ENCODE results near the gene MAP1LC3B.

The MAP1LC3B gene

GRCh38 chr16:87350031-87350430, 42.1 kb upstream of the MAP1LC3B start:
- no peak for DNase-seq
- no peak overlapping the region for H3K4me3 ChIP-seq (ENCODE audit: low read depth, low read length)
- H3K27ac ChIP-seq: no peak overlapping the region

GRCh38 chr16:87350681-87351319, 41.3 kb upstream of the MAP1LC3B start:
- no peak for DNase-seq
- TF ChIP-seq CTCF (IDR thresholded peaks at IDR 0.05; ENCODE audit: low read depth, low read length, missing control alignments): no peak
- in situ Hi-C loops (cut with HindIII; ENCODE audit: low pct_ligation_motif_present, low sequenced_read_pairs): no loop called here
- H3K27me3 ChIP-seq (replicated peaks): no peaks in the 10 kb centered on the region
- peaks cover 16% of the 10 kb centered on the region for H3K36me3 ChIP-seq (replicated peaks)
- H3K4me3 ChIP-seq (ENCODE audit: low read depth, low read length): no peak overlapping the region
- no peak overlapping the region for H3K27ac ChIP-seq

More at GRCh38 chr16:87350031-87350430, 42.1 kb upstream of the MAP1LC3B start:
- H3K36me3 ChIP-seq (replicated peaks): peaks cover 16% of the 10 kb centered on the region
- TF ChIP-seq CTCF (IDR thresholded peaks at IDR 0.05; ENCODE audit: low read depth, low read length, missing control alignments): no peak
- in situ Hi-C loops (cut with HindIII; ENCODE audit: low pct_ligation_motif_present, low sequenced_read_pairs): no loop called here
- no peaks in the 10 kb centered on the region for H3K27me3 ChIP-seq (replicated peaks)

GRCh38 chr16:87351320-87351698, 40.8 kb upstream of the MAP1LC3B start:
- in situ Hi-C loops (cut with HindIII; ENCODE audit: low pct_ligation_motif_present, low sequenced_read_pairs): no loop called here
- H3K27me3 ChIP-seq (replicated peaks): no peaks in the 10 kb centered on the region
- H3K36me3 ChIP-seq (replicated peaks): peaks cover 14% of the 10 kb centered on the region
- H3K4me3 ChIP-seq (ENCODE audit: low read depth, low read length): no peak overlapping the region
- TF ChIP-seq CTCF (IDR thresholded peaks at IDR 0.05; ENCODE audit: low read depth, low read length, missing control alignments): no peak
- DNase-seq: no peak
- no peak overlapping the region for H3K27ac ChIP-seq

GRCh38 chr16:87352818-87353217, 39.3 kb upstream of the MAP1LC3B start:
- Histone ChIP-seq H3K27me3 (replicated peaks) (no peaks in the 10 kb centered on the region), H3K4me3 (ENCODE audit: low read depth, low read length) (no peak overlapping the region), H3K36me3 (replicated peaks) (peaks cover 11% of the 10 kb centered on the region), H3K27ac (no peak overlapping the region)
- DNase-seq: no peak
- TF ChIP-seq CTCF (IDR thresholded peaks at IDR 0.05; ENCODE audit: low read depth, low read length, missing control alignments): no peak
- in situ Hi-C loops (cut with HindIII; ENCODE audit: low pct_ligation_motif_present, low sequenced_read_pairs): no loop called here

GRCh38 chr16:87353613-87354012, 38.5 kb upstream of the MAP1LC3B start:
- H3K27ac ChIP-seq: no peak overlapping the region
- in situ Hi-C loops (cut with HindIII; ENCODE audit: low pct_ligation_motif_present, low sequenced_read_pairs): no loop called here
- DNase-seq: no peak
- H3K4me3 ChIP-seq (ENCODE audit: low read depth, low read length): no peak overlapping the region
- H3K36me3 ChIP-seq (replicated peaks): peaks cover 15% of the 10 kb centered on the region
- no peak for TF ChIP-seq CTCF (IDR thresholded peaks at IDR 0.05; ENCODE audit: low read depth, low read length, missing control alignments)
- H3K27me3 ChIP-seq (replicated peaks): no peaks in the 10 kb centered on the region

- in situ Hi-C loops (cut with HindIII; ENCODE audit: low pct_ligation_motif_present, low sequenced_read_pairs): no loop called here
- DNase-seq: no peak
- TF ChIP-seq CTCF (IDR thresholded peaks at IDR 0.05; ENCODE audit: low read depth, low read length, missing control alignments): no peak
- H3K27ac ChIP-seq: no peak overlapping the region
- H3K36me3 ChIP-seq (replicated peaks): peaks cover 31% of the 10 kb centered on the region
- H3K4me3 ChIP-seq (ENCODE audit: low read depth, low read length): no peak overlapping the region
- no peaks in the 10 kb centered on the region for H3K27me3 ChIP-seq (replicated peaks)
These were observed 35.7 kb upstream of the MAP1LC3B start for GRCh38 chr16:87356491-87356853.

Data from brain microvascular endothelial cell (primary cell).